Epithelial cell of esophagus (primary cell): ENCODE data around the gene HIPK3.
A peak's percentile ranks its signal among the peaks of the same experiment; 100 is the strongest.
"Not testable (repeated sequence)": the region's sequence is repeated elsewhere in the genome, so short reads cannot be mapped to it uniquely, and the experiment has no call there.

ENCODE experiments used
- DNase-seq: peaks from one replicate; pipeline ENCODE4 v3.0.0; 2010; ENCODE audit warnings: low read depth
- H3K4me3 ChIP-seq: 2 replicates; pipeline ENCODE4 v1.5.1; 2011; ENCODE audit warnings: mild to moderate bottlenecking, low read length, control low read depth
- CTCF ChIP-seq: IDR thresholded peaks from 2 replicates; pipeline ENCODE4 v1.5.1; 2011; ENCODE audit warnings: low read depth, mild to moderate bottlenecking, low read length, control low read depth, inconsistent platforms; ENCODE audit not compliant: insufficient read depth; ENCODE audit errors: missing control alignments

HIPK3 gene

GRCh38 chr11:33222052-33222750, 35.0 kb upstream of the HIPK3 start:
- TF ChIP-seq CTCF: no peak
- no peak for DNase-seq
- H3K4me3 ChIP-seq: no peak overlapping the region

- H3K4me3 ChIP-seq: no peak overlapping the region
- DNase-seq: no peak
- no peak for TF ChIP-seq CTCF
Measured at GRCh38 chr11:33225371-33225770, 31.8 kb upstream of the HIPK3 start.

- peak; percentile 54 for DNase-seq
- no peak for TF ChIP-seq CTCF
- no peak overlapping the region for H3K4me3 ChIP-seq
Measured at GRCh38 chr11:33227578-33228261, 29.5 kb upstream of the HIPK3 start.

- H3K4me3 ChIP-seq: no peak overlapping the region
- no peak for DNase-seq
- no peak for TF ChIP-seq CTCF
Measured at GRCh38 chr11:33234397-33235190, 22.6 kb upstream of the HIPK3 start.

- TF ChIP-seq CTCF: no peak
- DNase-seq: no peak
- H3K4me3 ChIP-seq: no peak overlapping the region
Measured at GRCh38 chr11:33237039-33237597, 20.1 kb upstream of the HIPK3 start.

- no peak for DNase-seq
Measured at GRCh38 chr11:33242575-33242974, 14.6 kb upstream of the HIPK3 start.

GRCh38 chr11:33243654-33244053, 13.5 kb upstream of the HIPK3 start:
- not testable (repeated sequence) for DNase-seq, H3K4me3 ChIP-seq

More at GRCh38 chr11:33242575-33242974, 14.6 kb upstream of the HIPK3 start:
- TF ChIP-seq CTCF: no peak
- H3K4me3 ChIP-seq: no peak overlapping the region
